Dermis microvascular lymphatic vessel endothelial cell (primary cell): ENCODE results near the gene LCE1F. TPM values are rescaled to one million over a fixed set of nuclear protein-coding genes. Genes with fewer than 3 reads are reported as not detected.

Experiments
- DNase-seq, 2 donors: peaks; one replicate each; pipeline versions ENCODE4 v3.0.0 to v3.0.0-alpha.2; 2010; ENCODE audit warnings: low read depth in 2 of 2
- total RNA-seq: library from RNA; depleted of rRNA; stranded (reverse); fragments of >200 nt; gene quantifications from 2 replicates; pipeline ENCODE4 v1.2.1, GENCODE V29; 2014

The LCE1F gene, protein sequence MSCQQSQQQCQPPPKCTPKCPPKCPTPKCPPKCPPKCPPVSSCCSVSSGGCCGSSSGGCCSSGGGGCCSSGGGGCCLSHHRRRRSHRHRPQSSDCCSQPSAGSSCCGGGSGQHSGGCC
- total RNA-seq: not detected in 2 replicates

DNA sequence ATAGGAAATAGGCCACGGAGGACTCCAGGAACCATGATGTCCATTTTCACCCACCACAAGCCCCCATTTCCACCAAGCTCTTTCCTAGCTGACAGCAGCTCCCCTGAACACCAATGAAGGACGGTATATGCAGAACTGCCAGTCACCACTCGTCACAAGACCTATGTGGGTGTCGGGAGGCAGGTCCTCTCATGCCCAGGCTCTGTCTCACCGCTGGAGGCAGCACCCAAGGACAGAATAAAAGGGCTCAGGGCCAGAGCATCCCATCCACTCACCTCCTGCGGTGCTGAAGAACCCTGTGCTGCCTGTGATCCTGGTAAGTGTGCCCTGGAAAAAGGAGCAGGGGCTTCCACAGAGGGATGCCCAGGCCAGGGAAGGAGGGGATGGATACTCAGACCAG is at the start of gene LCE1F:
Gene LCE1F, plus strand, starts transcription at position 266 of the 400 bp plus-strand sequence. CDS start 1,232 bp downstream, outside the sequence.
- no peak for DNase-seq

DNA sequence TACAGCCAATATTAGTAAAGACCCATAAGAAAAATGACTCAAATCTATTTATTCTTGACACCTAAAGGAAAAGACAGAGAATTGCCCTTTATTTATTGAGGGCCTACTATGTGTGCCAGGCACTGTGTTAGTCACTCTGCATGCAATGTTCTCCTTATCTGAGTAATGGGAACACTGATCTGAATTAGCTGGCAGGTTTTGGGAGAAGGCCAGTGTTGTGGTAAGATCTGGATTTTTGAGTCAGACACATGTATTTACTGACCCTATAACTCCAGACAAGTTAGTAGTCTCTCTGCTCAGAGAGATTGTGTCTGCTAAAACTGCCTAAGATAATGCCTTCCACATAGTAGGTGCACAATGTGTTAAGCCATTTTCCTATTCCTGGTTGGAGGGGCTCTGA is 49.7 kb upstream of the LCE1F start:
- no peak for DNase-seq

DNA sequence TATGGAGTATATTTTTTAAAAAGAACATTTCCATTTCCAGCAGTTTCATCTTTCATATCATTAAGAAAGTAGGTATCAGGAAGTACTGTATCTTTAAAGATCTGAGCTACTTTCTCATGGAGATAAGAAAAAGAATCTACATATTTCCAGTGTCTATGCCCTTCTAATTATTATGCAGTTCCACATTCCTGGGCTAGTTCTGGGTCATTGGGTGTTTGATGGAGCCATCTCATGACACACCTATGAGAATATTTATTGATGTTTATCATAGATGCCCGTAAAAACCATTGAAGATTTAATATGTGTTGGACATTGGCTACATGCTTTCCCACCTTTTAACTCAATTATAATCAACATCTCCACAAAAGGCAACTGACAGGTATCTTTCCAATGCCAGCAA is 46.0 kb upstream of the LCE1F start:
- DNase-seq: no peak

DNA sequence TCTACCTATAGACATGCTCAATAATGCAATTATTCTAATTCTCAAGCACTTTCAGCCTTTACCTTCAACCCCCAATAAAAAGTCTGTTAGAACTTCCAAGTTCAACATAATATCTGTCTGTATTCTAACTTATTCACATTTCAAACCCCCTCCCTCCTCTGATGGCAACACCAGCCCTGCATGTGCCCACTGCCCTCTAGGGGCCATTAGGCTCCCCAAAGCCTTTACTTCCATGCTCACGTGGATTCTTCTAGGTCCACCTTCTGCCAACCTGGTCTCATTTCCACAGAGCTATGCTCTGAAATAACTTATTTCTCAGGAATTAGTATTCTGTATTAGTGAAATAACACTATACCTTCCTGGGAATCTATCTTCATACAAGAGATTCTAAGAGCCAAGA is 39.3 kb upstream of the LCE1F start:
- DNase-seq: no peak

DNA sequence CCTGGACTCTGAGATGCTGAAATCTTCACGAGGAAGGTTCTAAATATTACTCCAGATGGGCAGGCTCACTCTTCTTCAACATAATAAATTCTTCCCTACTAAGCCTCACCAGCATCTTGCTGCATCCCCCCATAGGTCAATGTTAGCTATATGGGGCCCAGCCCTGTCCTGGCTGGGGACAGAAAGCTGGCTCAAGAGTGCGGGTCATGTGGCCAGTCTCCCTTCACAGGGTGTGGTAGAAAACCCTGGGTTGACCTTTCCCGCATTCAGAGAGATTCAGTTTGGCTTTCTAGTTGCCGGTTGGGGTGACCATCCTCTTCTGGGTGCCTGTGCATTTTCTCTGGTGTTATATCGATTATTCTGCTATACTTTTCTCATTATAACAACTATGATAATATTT is 36.9 kb upstream of the LCE1F start:
- no peak for DNase-seq

DNA sequence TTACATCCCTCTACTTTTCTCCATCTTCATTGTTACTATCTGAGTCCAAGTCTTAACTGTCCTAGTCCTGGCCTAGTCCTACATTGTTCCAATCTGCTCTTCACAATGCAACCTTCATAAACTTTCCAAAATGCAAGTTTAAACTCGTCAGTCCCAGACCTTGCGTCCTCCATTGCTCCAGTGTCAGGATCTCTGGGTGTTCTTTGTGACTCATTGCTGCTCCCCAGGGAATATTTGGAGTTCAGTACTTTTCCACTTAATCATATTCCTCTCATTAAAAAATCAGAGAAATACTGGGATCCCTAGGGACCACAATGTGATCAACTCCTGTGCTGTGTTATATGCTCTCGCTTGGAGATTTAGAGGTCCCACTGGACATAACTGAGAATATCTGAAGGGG is 35.1 kb upstream of the LCE1F start:
- no peak for DNase-seq

DNA sequence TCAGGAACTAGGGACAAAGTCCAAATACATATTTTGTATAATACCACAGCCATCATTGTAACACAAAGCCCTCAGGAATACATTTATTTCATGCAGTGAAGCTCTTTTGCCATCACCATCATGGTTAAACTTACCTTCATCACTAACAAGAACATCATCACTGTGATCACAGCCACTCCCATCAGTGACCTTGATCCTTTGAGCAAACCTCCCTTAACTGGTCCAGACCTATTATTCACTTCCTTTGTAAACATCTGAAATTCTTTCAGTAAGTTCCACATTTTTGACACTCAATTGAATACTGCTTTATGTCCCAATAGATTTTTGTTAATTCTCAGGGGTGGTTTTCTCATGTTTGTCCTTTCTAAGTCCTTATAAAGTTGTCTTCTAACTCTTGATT is 33.3 kb upstream of the LCE1F start:
- no peak for DNase-seq

DNA sequence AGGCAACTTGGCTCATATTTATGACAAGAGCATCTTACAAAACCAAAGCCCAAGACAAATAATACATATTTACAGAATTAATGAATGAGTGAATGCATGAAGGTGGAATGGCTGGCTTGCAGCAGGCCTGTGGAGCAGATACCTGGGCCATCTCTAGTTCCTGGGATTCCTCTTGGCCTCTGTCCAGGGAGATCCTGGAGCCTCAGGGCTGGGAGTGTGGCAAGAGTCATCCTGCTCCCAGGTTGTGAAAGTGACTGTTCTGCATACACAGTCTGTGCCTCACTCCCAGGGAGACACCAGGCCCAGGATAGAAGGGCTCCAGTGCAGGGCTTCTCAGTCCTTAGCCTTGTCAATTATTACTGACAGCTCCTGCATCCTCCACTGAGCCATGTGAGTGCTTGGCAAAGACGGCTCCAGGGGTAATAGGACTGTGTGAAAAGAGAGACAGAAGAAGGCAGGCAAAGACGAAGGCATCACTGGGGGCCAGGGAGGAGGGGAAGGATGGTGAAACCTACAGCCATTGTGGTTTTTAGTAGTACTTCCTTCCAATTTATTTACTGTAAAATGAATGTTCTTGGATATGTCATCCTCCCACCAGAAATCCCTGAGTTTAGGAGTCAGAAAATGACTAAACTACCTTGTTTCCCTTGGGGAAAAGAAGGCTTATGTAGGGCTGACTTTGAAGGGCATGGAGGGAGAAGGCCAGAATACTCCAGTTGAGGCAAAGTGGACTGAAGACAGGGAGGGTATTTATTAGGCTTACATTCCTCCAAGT is 31.4 kb upstream of the LCE1F start:
- no peak for DNase-seq

DNA sequence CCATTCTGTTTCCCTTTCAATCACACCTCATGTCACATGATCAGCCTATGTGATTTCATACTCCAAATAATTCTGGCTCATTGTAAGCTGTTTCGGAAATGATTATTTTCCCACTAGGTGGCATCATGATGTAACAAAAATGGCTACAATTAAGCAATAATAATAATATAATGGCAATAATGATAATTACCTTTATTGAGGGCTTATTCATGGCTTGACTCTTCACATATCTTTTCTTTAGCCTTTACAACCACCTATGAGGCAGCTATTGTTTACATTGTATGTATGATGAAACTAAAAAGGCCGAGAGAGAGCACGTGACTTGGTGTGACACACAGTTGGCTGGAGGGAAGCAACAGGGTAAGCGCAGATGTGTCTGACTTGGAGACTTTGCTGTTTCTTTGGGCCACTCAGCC is 29.6 kb upstream of the LCE1F start:
- DNase-seq: peak in 1 of 2 donors; percentile 10

DNA sequence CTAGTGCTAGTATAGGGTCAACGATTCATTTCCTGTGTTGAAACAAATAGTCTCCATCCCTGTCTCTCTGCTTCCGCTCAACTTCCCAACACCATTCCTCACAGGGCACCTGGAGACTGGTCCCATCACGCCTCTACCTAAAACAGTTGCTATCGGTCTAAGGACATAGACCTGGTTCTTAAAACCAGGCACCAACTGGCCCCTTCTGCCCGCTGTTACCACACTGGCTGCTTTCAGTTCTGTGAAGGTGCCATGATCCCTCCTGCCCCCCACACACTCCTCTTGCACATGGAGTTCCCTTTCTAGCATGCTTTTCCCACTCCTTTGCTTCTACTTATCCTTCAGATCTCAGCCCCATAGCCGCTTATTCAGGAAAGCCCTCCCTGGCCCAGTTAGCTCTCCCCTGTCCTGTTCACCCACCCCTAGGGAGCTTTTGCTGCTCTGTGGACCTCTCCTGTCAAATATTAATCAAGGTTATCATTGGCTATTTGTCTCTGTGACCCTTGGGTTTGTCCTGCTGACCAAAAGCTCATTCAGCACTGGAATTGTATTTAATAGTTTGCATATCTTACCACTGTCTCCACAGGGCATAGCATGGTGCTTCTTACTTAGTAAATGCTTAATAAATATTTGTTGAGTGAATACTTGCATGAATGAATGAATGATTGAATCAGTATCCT is 29.0 kb upstream of the LCE1F start:
- no peak for DNase-seq

DNA sequence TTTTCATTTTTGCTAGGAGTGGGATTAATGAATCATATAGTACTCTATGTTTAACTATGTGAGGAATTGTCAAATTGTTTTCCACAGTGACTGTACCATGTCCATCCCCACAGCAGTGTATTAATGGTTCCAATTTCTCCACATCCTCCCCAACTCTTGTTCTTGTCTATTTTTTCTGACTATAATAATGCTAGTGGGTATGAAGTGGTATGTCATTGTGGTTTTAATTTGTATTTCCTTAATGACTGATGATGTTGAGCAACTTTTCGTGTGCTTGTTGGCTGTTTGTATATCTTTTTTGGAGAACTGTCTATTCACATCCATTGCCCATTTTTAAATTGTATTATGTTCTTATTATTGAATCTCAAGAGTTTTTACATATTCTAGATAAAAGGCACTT is 27.1 kb upstream of the LCE1F start:
- no peak for DNase-seq

DNA sequence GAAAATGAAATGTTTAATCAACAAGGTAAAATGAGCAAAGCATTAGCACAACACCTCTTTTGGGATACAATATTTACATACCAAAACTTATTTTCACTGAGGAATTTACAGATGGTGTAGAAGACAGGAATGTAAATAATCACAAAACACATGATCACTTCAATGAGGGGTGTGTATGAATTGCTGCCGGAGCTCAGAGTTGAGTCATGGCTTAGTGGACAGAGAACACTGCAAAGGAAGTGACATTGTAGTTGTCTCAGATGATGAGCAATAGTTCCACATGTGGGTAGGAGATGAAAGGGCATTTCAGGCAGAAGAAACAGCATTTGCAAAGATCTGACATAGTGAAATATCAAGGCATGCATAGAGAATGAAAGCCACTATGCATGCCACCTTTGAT is 22.7 kb upstream of the LCE1F start:
- DNase-seq: no peak

DNA sequence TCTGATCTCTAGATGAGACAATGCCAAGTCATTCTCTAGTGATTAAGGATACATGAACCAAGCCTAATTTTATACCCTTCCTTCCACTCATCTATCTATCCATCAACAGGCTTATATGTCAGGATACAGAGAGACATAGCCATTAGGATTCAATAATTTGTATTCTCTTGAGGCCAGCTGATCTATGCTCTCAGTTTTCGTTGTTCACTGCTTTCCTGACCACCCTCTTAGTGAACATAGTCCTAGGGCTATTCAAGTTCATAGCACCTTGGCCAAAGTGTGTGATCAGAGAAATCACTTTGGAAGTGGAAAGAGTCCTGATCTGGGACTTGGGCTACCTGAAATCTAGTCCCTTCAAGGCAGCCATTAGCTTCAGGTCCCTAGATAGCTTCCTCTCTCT is 21.4 kb upstream of the LCE1F start:
- DNase-seq: no peak

DNA sequence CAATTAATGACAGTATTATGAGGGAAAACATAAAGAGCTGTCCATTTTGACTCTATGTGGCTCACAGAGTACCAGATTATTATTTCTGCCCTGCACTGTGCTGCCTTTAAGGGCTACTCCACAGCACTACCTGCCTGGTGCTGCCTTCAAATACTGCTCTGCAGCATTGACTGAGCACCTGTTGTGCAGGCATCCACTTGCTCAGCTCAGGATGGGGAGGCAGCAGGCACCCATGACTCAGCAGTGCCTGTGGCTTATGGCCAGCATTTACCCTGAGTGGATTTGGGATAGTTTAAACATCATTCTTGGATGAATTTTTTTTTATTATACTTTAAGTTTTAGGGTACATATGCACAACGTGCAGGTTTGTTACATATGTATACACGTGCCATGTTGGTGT is 18.1 kb upstream of the LCE1F start:
- no peak for DNase-seq

DNA sequence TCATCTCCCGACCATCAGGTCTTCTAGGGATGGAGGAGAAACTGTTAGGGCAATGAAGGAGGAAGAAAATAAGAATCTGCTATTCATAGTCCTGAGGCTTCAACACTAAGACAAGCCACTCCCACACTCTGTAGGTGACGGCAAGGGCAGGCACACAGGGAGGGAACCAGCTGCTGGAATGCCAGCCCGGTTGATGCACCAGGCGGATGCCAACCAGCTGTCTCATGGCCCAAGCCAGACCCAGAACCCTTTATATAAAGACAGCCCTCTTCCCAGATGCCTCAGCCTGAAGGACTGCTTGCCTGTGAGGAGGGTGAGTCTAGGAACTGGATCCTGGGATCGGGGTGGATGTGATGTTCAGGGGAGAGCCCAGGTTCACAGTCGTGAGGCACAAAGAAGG is 17.2 kb upstream of the LCE1F start, which contains the start of gene KPRP:
Gene KPRP, plus strand, starts transcription at position 279 of the 400 bp plus-strand sequence. CDS start 1,564 bp downstream, outside the sequence.
- DNase-seq: no peak

DNA sequence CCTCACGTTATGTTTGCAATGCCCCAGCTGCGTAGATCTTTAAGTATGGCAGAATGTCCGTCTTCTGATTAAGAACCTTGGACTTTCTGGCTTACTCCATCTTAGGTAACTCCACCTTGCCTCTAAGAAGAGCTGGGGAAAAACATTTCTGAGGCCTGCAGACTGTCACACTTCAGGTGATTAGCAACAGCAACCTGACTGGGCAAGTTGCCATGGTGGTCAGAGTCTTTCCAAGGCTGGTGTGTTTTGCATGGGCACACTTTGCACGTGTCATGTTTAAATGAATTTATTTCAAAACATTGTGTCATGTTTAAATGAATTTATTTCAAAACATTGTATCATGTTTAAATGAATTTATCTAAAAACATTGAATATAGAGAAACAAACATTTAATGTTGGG is 16.3 kb upstream of the LCE1F start:
- DNase-seq: no peak

DNA sequence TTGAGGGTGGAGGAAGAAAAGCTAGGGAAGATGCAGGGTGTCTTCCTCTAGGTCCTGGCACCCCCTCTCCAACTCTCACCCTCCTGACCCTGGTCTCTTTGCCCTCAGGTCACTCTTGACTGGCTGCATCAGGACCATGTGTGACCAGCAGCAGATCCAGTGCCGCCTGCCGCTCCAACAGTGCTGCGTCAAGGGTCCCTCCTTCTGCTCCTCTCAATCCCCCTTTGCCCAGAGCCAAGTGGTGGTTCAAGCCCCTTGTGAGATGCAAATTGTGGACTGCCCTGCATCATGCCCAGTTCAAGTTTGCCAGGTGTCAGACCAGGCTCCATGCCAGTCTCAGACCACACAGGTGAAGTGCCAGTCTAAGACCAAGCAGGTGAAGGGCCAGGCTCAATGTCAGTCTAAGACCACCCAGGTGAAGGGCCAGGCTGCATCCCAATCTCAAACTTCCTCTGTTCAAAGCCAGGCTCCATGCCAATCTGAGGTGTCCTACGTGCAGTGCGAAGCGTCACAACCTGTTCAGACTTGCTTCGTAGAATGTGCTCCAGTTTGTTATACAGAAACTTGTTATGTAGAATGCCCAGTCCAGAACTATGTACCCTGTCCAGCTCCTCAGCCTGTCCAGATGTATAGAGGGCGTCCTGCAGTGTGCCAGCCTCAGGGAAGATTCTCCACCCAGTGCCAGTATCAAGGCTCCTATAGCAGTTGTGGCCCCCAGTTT is 15.3 kb upstream of the LCE1F start:
- DNase-seq: no peak

DNA sequence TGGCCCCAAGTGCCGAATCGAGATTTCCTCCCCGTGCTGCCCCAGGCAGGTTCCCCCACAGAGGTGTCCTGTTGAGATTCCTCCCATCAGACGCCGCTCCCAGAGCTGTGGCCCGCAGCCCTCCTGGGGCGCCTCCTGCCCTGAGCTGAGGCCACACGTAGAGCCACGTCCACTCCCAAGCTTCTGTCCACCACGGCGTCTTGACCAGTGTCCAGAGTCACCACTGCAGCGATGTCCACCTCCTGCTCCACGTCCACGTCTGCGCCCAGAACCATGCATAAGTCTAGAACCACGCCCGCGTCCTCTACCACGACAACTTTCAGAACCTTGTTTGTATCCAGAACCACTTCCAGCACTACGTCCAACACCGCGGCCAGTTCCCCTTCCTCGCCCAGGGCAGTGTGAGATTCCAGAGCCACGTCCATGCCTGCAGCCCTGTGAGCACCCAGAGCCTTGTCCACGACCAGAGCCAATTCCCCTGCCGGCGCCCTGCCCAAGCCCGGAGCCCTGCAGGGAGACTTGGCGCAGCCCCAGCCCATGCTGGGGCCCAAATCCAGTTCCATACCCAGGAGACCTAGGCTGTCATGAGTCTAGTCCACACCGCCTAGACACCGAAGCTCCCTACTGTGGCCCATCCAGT is 14.3 kb upstream of the LCE1F start:
- DNase-seq: no peak

DNA sequence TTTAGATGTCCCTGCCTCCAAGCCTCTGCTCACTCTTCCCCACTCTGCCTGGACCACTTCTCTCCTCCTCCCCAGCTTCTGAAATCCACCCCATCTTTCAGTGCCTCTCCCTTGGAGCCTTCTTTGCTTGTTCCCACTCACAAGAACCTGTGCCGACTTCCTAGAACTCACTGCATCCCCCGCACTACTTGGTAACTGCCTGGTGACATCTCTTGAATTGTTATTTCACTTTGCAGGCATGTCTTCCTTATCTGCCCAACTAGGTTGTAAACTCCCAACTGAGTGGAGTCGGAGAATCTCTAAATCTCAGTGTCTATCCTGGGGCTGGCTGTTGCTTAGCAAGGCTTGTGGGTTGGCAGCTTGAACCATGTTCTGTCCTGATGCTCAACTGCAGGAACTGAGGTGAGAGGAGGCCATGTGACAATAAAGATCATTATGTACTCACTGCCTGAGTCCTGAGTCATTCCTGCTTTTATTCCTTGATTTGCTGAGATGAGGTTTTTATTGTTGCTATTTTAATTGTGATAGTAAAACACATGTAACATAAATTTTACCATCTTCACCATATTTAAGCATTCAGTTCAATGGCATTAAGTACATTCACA is 13.2 kb upstream of the LCE1F start:
- no peak for DNase-seq

DNA sequence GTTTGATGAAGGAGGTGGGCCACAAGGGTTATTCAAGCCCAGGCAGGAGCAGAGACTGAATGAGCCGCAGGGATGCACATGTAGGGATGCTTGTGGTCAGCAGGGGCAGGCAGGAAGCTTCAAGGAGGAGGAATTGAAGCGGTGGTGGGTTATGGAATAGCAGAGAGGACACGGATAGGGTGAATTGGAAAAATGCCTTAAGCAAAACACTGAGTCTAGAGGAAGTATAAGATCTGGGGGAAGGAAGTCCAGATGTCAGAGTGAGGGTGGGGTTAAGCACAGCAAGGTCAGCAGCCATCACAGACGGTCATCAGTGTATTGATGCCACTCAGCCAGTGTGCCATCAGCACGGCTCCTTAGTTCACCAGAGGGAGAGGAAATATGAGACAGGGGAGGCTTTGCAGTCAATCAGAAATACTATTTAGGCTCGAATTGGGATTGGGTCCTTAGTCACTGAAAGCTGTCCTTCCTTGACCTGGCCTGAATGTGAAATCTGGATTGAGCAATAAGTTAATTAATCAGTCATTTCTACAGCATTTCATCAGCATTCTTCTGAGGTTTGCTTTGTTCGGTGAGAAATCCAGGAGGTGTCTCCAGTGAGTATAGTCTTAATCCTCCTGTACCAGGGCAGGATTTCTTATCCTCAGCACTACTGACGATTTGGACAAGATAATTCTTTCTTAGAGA is 6.0 kb upstream of the LCE1F start:
- no peak for DNase-seq

DNA sequence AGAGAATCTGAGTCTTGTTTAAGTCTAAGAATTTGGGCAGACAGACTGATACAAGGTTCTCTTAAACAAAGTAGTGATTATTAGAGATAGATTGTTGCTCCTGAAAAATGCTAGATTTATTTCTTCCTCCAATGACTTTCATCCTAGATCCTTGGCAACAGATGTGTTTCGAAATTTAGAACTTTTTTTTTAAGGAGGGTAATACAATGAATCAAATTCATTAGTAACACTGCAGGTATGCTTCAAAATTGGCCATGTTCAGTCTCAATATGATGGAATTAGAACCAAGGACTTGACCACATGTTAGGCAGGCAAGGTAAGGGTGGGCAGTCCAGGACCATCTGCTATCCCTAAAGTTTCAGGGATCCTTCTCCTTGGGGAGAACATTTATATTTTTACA is 4.5 kb upstream of the LCE1F start:
- DNase-seq: no peak
